Right hindlimb (tissue), 1 donor: ENCODE data around the gene IDH3A.
"Not testable (repeated sequence)": the region's sequence is repeated elsewhere in the genome, so short reads cannot be mapped to it uniquely, and the experiment has no call there.

Experiments
- DNase-seq: peaks from one replicate; pipeline ENCODE4 v3.0.0-alpha.2; 2018

The IDH3A gene

DNA sequence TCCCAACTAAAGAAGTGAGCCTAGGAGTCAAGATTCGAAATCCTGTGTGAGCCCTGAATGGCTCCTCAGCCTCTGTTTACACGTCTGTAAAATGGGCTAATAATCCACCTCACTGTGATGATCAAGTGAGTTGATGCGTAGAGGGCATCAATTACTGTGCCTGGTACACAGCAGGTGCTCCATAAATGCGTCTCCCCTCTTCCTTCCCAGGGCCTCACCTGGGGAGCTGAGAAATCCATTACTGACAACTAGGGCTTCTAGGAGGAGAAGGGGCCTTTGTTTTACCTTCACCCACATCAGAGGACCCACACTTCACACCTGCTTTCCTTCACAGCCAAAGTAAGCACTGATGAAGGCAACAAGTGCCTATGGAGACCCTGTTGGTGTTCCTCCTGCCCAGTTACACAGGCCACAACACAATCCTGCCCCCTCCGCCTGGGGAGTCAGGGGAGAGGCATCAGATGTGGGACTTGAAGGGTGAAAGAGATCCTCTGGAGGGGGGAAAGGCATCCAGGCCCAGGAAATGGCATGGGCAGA lies 19.3 kb upstream of the IDH3A start:
- DNase-seq: no peak

- DNase-seq: no peak
Observed at GRCh38 chr15:78130466-78131294, 18.5 kb upstream of the IDH3A start.

DNA sequence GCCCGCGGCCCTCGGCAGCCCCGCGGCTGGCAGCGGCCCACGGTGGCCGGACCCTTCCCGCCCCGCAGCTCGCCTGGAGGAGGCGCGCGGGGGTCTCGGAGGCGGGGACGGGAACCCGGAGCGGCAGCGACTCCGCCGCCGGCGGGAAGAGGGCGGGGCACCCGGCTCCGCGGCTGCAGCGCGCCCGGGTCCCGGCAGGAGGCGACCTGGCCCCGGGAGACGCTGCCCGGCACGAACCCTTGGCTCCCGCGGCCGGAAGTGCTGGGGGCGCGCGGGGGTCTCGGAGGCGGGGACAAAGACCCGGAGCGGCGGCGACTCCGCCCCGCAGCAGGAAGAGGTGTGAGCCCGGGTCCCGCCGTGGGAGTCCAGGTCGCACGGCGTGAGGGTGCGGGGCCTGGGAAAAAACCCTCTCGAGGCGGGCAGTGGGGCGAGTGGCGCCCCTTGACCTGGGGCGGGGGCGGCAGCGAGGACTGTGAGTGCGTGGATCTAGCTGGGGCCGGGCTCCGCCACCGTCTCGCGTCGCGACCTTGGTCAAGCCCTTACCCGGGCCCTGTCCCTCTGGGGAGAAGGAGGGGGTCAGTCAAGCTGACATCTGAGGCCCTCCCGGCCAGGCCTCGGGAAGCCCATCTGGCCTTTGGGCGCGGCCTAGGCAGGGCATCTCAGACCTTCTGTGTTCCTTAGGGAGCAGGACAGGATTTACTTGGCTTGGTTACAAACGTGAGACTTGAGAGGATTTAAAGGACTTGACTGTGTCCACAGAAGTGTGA lies 17.7 kb upstream of the IDH3A start, which contains the start of gene CIB2:
Gene CIB2 (minus strand): TSS at position 151 of the 767 bp plus-strand sequence. CDS start 230 bp downstream, outside the sequence.
- peak; percentile 89 for DNase-seq

GRCh38 chr15:78133801-78134200 lies 15.4 kb upstream of the IDH3A start:
- DNase-seq: no peak

DNA sequence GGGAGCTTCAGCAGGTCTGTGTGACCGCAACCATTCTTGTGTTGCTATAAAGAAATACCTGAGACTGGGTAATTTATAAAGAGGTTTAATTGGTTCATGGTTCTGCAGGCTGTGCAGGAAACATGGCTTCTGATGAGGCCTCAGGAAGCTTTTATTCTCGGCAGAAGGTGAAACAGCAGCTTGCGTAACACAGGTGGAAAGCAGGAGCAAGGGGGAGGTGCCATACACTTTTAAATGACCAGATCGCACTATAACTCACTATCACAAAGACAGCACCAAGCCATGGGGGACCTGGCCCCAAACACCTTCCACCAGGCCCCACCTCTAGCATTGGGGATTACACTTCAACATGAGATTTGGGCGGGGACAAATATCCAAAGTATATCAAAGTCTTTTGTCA lies 9.6 kb upstream of the IDH3A start:
- DNase-seq: no peak

DNA sequence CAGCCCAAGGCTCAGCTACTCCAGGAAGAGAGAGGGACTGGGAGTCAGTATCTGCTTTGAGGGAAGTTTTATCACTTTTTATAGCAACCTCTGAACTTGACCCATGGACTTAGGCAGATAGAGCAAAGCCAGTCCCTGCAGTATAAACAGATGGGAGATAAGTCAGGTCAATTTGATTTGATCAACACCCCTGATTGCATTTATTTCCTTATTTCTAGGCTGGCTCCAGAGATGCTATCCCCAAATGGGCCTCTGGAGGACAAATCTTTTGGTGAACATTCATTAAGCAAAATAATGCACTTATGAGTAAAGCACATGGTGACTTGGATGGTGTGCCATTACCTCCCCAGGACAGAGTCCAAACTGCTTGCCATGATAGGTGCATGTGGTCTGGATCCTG lies 8.9 kb upstream of the IDH3A start:
- no peak for DNase-seq

- no peak for DNase-seq
Observed at GRCh38 chr15:78142332-78142731, 6.8 kb upstream of the IDH3A start.

DNA sequence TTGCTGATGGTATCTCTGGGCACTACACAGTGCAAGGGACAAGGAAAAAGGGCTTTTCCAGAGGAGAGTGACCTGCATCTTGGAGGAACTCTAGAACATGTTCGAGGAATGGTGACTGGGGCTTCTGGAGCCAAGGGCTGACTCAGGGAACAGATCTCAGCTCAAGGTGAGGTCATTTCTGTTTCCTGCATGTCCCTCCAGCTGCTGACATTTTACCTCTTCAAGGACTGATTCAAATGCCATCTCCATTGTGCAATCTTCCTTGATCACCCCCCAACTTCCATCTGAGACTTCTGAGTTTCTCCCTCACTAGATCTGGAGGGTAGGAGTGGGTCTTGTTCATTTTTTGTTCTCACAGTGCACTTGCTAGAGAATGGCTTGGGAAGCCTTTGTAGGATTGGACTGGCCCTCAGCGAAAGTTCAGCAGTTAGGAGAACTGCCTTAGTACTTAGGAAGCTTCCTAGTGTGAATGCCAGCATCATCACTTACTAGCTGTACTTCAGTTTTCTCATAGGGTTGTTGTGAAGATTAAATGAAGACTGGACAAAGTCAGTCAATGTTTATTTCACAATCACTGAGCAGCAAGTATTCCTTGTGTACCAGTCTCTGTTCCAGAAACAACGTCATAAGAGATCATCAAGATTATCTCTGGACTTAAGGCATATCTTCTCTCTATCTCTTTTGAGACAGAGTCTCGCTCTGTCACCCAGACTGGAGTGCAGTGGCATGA lies 2.6 kb upstream of the IDH3A start:
- DNase-seq: no peak

DNA sequence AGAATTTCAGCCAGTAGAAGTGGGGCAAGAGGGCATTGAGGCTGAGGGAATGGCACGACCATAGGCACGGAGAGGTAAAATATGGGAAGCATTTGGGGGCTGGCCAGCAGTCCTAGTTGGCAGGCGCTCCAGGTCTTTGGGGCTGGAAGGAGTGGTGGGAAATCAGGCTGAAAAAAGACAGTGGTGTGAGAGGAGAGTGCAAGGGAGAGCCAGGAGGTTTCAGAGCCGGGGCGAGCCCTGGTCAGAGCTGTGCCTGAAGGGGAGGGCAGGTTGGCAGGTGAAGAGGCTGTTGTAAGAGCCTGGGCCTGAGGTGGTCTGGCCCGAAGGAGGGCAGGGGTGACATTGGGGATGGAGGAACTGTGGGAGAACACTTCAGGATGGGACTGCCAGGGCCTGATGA lies 1.6 kb upstream of the IDH3A start:
- DNase-seq: no peak

DNA sequence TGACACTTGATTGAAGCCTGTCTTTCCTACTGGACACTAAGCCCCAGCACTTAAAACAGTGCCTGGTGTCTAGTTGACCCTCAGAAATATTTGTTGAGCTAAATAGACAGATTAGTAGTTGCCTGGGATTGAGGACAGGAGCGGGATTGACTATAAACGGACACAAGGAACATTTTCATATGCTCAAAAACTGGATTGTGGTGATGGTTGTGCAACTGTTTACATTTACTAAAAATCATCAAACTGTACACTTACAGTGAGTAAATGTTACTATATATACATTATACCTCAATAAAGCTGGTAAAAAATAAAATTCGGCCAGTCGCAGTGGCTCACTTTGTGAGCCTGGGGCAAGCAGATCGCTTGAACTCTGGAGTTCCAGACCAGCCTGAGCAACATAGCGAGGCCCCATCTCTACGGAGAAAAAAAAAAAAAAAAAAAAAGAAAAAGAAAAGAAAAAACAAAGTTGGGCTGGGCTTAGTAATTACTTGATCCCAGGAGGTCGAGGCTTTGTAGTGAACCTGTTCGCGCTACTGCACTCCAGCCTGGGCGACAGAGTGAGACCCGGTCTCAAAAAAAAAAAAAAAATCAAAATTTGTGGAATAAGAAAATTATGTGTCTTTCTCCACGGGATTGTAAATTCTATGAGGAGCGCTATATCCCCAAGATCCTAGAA lies 632 bp upstream of the IDH3A start:
- DNase-seq: no peak

- DNase-seq: no peak
Observed at GRCh38 chr15:78149805-78150751, 916 bp downstream of the IDH3A start.

DNA sequence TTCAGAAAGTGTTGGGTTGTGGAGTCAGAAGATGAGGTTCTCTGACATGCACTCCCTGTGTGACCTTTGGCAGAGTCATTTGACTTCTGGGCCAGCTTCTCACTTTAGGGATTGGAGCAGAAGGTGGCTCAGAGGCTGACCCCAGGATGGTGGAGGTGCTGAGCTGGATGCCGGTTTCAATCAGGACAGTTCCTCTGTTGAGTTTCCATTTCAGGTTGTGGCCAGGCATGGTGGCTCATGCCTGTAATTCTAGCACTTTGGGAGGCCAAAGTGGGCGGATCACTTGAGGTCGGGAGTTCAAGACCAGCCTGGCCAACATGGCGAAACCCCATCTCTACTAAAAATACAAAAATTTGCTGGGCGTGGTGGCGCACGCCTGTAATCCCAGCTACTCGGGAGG lies 1.9 kb downstream of the IDH3A start:
- not testable (repeated sequence) for DNase-seq

DNA sequence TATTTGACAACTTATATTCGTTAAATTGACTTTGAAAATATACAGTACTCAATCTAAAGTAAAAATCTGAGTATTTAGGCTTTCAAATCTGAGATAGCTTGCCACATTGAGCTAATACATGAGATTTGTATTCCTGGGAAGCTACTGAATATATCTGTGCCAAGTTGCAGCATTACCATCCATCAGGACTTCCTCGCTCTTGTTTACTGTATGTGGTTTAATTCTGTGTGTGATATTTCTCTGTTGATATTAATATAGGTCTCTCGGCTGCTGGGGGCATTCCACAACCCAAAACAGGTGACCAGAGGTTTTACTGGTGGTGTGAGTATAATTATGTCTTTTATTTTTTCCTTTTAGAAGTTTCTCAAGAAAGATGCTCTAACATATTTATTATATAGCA lies 5.8 kb downstream of the IDH3A start:
- no peak for DNase-seq

DNA sequence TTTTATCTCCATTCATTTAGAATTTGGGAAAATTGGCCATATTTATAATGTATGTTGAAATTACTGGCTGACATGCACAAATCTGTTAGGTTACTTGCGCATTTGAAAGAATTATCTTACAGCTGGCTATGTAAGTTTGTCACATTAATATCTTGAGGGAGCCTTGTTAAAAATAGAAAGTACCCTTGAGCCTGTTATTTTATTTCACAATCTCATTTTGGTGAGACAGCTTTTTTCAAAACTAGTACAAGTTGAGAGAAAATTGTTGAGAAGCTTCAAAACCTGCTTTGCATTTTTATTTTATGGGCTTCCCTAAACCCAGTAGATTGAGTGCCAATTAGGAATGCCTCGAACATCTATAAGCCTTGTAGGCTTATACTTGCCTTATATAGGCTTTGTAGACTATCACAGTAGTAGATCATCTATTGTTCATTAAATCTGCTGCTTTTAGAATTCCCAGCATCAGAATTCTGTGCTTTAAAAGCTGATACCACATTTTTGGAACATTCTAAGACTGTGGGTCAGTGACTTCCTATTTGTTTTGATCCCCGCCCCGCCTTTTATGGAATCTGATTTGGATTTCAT lies 6.3 kb downstream of the IDH3A start:
- no peak for DNase-seq

DNA sequence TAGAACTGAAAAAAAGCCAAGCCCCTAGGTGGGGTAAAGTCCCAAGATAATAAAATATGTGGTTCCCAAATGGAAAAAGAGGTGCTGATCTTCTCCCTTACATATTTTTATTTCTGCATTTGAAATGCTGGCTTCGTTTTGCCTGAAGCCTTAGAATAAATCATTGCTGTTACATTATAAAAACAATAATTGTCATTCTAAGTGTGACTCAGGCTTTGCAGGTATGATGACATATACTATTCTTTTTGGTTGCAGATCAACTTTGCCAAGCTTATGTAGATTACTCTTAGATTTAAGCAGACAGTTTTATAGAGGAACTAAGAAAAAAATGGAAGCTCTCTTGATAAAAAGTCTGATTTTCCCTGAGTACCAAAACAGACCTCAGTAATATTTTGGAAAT lies 7.5 kb downstream of the IDH3A start:
- DNase-seq: no peak

DNA sequence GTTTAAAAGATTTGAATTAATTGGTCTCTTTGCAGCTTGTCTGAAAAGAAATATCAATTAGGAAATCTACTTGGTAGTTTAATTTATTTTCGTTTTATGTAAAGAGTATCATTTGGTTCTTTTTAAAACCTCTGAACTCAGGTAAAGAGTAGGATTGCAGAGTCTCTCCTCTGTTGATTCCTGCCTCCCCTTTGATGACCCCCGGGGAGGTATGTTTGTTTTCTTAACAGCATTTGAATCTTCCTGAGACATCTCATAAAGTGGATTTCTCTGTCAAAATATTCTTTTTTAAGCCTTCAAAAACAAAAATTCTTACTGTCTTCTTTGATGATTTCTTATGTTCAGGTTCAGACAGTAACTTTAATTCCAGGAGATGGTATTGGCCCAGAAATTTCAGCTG lies 8.0 kb downstream of the IDH3A start:
- DNase-seq: no peak

DNA sequence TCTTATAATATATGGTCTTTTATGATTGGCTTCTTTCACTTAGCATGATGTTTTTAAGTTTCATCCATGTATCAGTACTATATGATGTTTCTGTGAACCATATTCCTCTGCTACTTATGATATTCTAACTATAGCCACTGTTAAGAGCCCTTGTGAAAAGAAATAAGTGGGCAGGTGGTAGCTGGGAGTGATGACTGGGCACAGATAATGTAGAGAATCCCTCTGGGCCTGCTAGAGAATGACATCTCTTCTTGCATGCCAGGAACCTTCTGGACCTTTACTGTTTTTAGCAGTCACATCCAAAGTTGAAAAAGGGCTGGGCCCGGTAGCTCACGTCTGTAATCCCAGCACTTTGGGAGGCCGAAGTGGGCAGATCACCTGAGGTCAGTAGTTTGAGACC lies 10.2 kb downstream of the IDH3A start:
- no peak for DNase-seq

GRCh38 chr15:78162038-78162437 lies 12.9 kb downstream of the IDH3A start:
- DNase-seq: no peak

- DNase-seq: no peak
Observed at GRCh38 chr15:78164010-78164409, 14.8 kb downstream of the IDH3A start.

- no peak for DNase-seq
Observed at GRCh38 chr15:78167227-78167888, 18.2 kb downstream of the IDH3A start.
